ENCODE measurements around the gene ZNF787. TPM values are rescaled to one million over a fixed set of nuclear protein-coding genes. Genes with fewer than 3 reads are reported as not detected.
"Not testable (repeated sequence)": the region's sequence is repeated elsewhere in the genome, so short reads cannot be mapped to it uniquely, and the experiment has no call there.

ZNF787 gene
- polyA plus RNA-seq, 3 donors, result 1.2 to 16.2 (median 1.8) TPM

DNA sequence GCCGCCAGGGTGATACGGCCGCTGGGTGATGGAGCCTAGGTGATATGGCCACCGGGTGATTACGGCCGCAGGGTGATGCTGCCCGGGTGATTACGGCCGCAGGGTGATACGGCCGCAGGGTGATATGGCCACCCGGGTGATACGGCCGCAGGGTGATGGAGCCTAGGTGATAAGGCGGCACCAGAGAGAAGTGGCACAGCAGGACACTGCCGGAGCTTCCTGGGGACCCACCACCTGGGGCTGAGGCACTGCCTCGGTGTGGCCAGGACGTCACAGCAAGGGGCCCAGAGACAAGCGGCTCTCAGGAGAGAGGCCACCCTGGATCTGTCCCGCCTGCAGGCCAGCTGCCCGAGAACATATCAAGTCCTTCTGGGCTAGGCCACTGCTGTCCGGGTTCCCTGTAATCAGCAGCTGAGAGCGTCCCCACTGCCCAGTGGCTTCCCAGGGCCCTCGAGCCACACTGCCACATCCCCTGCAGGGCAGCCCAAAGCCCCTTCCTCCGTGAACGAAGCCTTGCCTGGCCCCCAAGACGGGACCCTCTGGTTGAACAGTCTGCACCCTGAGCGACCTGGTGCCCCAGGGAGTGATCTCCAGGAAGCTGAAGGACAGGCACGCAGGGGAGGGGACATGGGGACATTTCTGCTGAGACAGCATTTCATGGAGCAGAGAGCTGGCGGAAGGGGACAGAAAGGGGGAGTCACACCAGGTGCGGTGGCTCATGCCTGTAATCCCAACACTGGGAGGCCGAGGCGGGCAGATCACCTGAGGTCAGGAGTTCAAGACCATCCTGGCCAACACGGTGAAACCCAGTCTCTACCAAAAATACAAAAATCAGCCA is 22.1 kb downstream of the ZNF787 start:
- Histone ChIP-seq H3K4me2 (replicated peaks; ENCODE audit: extremely low read depth, low read length, poor library complexity, severe bottlenecking) (no peak overlapping the region), H3K4me1 (ENCODE audit: control insufficient read depth in 1 of 2, insufficient read depth in 2 of 2, low read length in 2 of 2) (no peaks in the 10 kb centered on the region), H3K27ac (ENCODE audit: low read depth in 1 of 2, low read length in 2 of 2) (no peak overlapping the region), H3K27me3 (ENCODE audit: control insufficient read depth in 2 of 2, insufficient read depth in 2 of 2, low read length in 2 of 2) (no peaks in the 10 kb centered on the region), H2AFZ (ENCODE audit: insufficient read depth, low read depth, low read length, poor library complexity, severe bottlenecking) (no peak overlapping the region), H4K20me1 (ENCODE audit: insufficient read depth, low read length) (peaks cover 91% of the 10 kb centered on the region), H3K9me3 (replicated peaks in 1 of 2; ENCODE audit: control insufficient read depth in 1 of 2, insufficient read depth in 1 of 2, low read length in 2 of 2) (peaks cover 0 to 15% of the 10 kb centered on the region in 2 donors), H3K79me2 (ENCODE audit: insufficient read depth, low read length) (peaks cover 86% of the 10 kb centered on the region), H3K36me3 (replicated peaks in 1 of 2; ENCODE audit: control insufficient read depth in 1 of 2, insufficient read depth in 2 of 2, low read length in 2 of 2) (peaks cover 67 to 82% of the 10 kb centered on the region in 2 donors), H3K9ac (ENCODE audit: insufficient read depth, low read length, poor library complexity, severe bottlenecking) (no peak overlapping the region), H3K4me3 (replicated peaks in 1 of 3; ENCODE audit: low read depth in 2 of 3, low read length in 3 of 3) (no peak overlapping the region)
- Mint-ChIP-seq H3K27me3 (ENCODE audit: low read depth in 3 of 3) (peaks cover 0 to 2% (median 0%) of the 10 kb centered on the region in 3 donors), H3K4me1 (peaks cover 1% of the 10 kb centered on the region), H3K4me3 (no peak overlapping the region), H3K27ac (peak overlapping the region in 2 of 7 donors; percentile 56 to 68), H3K36me3 (peaks cover 51 to 89% of the 10 kb centered on the region in 2 donors), H3K9me3 (peaks cover 4 to 35% (median 24%) of the 10 kb centered on the region in 7 donors)
- TF ChIP-seq CTCF (IDR thresholded peaks at IDR 0.05), result no peak
- 98% methylated on average over 31 of the region's 34 CpGs for WGBS (ENCODE audit: insufficient coverage)
- no peak for DNase-seq
- intact Hi-C loops (cut with micrococcal nuclease), result no loop called here

GRCh38 chr19:56098237-56098636 is 22.9 kb downstream of the ZNF787 start:
- H3K27ac ChIP-seq (ENCODE audit: low read depth in 1 of 2, low read length in 2 of 2); H3K4me2 ChIP-seq (replicated peaks; ENCODE audit: extremely low read depth, low read length, poor library complexity, severe bottlenecking); H3K4me3 Mint-ChIP-seq; H3K27me3 Mint-ChIP-seq (ENCODE audit: low read depth in 3 of 3); H3K4me1 ChIP-seq (ENCODE audit: control insufficient read depth in 1 of 2, insufficient read depth in 2 of 2, low read length in 2 of 2); DNase-seq; H3K27me3 ChIP-seq (ENCODE audit: control insufficient read depth in 2 of 2, insufficient read depth in 2 of 2, low read length in 2 of 2); H2AFZ ChIP-seq (ENCODE audit: insufficient read depth, low read depth, low read length, poor library complexity, severe bottlenecking); intact Hi-C loops (cut with micrococcal nuclease); H3K4me3 ChIP-seq (replicated peaks in 1 of 3; ENCODE audit: low read depth in 2 of 3, low read length in 3 of 3); H3K9ac ChIP-seq (ENCODE audit: insufficient read depth, low read length, poor library complexity, severe bottlenecking); H3K4me1 Mint-ChIP-seq; H3K27ac Mint-ChIP-seq: not testable (repeated sequence)
- WGBS (ENCODE audit: insufficient coverage), result 98% methylated on average over 10 of the region's 21 CpGs
- Histone ChIP-seq H3K79me2 (ENCODE audit: insufficient read depth, low read length) (peaks cover 88% of the 10 kb centered on the region), H3K9me3 (replicated peaks in 1 of 2; ENCODE audit: control insufficient read depth in 1 of 2, insufficient read depth in 1 of 2, low read length in 2 of 2) (peaks cover 5 to 22% of the 10 kb centered on the region in 2 donors), H3K36me3 (replicated peaks in 1 of 2; ENCODE audit: control insufficient read depth in 1 of 2, insufficient read depth in 2 of 2, low read length in 2 of 2) (peaks cover 69 to 89% of the 10 kb centered on the region in 2 donors), H4K20me1 (ENCODE audit: insufficient read depth, low read length) (peaks cover 92% of the 10 kb centered on the region)
- H3K36me3 Mint-ChIP-seq, result peaks cover 56 to 93% of the 10 kb centered on the region in 2 donors
- H3K9me3 Mint-ChIP-seq, result peaks cover 7 to 43% (median 31%) of the 10 kb centered on the region in 7 donors

Data from CD14-positive monocyte (primary cell).